Activated CD4-positive, alpha-beta T cell treated with anti-CD3 and anti-CD28 coated beads, Interleukin-2, amount 10 ng/mL, durations not matched to agents 7 days and 5 days (primary cell): ENCODE measurements around the gene E2F3. TPM values are rescaled to one million over a fixed set of nuclear protein-coding genes. Genes with fewer than 3 reads are reported as not detected.

Experiments used
- CTCF ChIA-PET: fragments of 350-600 bp; sonication (Branson Sonifier 250); formaldehyde crosslinking; loops from one replicate; lab custom pipeline; 2021; ENCODE audit warnings: antibody characterized with exemption; lab: Charles Lee
- POLR2A ChIA-PET: fragments of 350-600 bp; sonication (Branson Sonifier 250); formaldehyde crosslinking; loops from one replicate; lab custom pipeline; 2021; ENCODE audit warnings: antibody characterized with exemption; lab: Charles Lee
- DNase-seq: peaks from one replicate; pipeline ENCODE4 v3.0.0-alpha.2; 2020
- H3K27ac Mint-ChIP-seq: one replicate; pipeline ENCODE4 v1.8.0; 2021; ENCODE audit warnings: mild to moderate bottlenecking, moderate library complexity, mixed read lengths
- H3K27me3 Mint-ChIP-seq: one replicate; pipeline ENCODE4 v1.8.0; 2021; ENCODE audit warnings: mixed read lengths
- H3K36me3 Mint-ChIP-seq: one replicate; pipeline ENCODE4 v1.8.0; 2021; ENCODE audit warnings: low read depth, mixed read lengths
- H3K4me1 Mint-ChIP-seq: one replicate; pipeline ENCODE4 v1.8.0; 2021; ENCODE audit warnings: mixed read lengths
- H3K4me3 Mint-ChIP-seq: one replicate; pipeline ENCODE4 v1.8.0; 2021; ENCODE audit warnings: mild to moderate bottlenecking, moderate library complexity, mixed read lengths
- H3K9me3 Mint-ChIP-seq: one replicate; pipeline ENCODE4 v1.8.0; 2021; ENCODE audit warnings: mixed read lengths
- total RNA-seq, 2 experiments: library from RNA; stranded (reverse); gene quantifications; one replicate each; pipeline ENCODE4 v1.2.3, GENCODE V29; 2021

E2F3 gene
- total RNA-seq, 2 experiments from 2014 or later: 30.9 to 33.9 TPM

DNA sequence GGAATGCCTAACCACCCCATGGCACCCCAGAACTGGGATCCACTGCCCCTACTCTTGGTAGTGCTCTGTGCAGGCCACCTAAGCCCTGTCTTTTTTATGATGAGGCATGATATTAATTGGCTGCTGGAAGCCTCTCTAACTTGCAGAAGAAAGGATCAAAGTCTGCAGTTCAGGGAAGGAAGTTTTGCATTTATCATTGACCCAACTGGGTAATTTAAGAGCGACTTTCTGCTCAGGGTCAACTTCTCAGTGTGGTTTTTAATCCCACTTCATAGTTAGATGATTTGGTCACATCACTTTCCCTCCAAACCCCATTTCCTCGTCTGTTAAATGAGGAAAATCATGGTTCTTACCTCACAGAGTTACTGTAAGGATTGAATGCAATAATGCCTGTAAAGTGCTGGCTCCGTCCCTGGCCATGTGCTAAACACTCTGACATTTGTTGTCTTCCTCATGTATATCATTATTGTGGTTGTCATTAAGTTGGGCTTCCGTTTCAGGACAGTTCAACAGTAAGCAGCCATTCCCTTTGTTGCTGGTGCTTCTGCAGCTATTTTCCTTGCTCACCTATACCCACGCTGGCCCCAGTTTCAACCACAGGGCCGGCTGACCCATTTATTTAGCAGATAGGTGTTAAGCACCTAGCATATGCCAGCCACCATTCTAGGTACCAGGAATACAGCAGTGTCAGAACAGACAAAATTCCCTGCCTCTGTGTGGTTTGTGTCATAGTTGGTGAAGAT lies 14.2 kb downstream of the E2F3 start:
- no peak overlapping the region for H3K4me3 Mint-ChIP-seq
- peaks cover 71% of the 10 kb centered on the region for H3K4me1 Mint-ChIP-seq
- DNase-seq: no peak
- ChIA-PET POLR2A (no interaction called here), CTCF (interaction anchor here (1.6 kb wide), 1 partner anchor 12 kb away, joined by 5 read pairs; no protein-coding TSS in a partner anchor)
- H3K36me3 Mint-ChIP-seq: peaks cover 52% of the 10 kb centered on the region
- no peaks in the 10 kb centered on the region for H3K9me3 Mint-ChIP-seq
- no peak overlapping the region for H3K27ac Mint-ChIP-seq
- H3K27me3 Mint-ChIP-seq: no peaks in the 10 kb centered on the region

DNA sequence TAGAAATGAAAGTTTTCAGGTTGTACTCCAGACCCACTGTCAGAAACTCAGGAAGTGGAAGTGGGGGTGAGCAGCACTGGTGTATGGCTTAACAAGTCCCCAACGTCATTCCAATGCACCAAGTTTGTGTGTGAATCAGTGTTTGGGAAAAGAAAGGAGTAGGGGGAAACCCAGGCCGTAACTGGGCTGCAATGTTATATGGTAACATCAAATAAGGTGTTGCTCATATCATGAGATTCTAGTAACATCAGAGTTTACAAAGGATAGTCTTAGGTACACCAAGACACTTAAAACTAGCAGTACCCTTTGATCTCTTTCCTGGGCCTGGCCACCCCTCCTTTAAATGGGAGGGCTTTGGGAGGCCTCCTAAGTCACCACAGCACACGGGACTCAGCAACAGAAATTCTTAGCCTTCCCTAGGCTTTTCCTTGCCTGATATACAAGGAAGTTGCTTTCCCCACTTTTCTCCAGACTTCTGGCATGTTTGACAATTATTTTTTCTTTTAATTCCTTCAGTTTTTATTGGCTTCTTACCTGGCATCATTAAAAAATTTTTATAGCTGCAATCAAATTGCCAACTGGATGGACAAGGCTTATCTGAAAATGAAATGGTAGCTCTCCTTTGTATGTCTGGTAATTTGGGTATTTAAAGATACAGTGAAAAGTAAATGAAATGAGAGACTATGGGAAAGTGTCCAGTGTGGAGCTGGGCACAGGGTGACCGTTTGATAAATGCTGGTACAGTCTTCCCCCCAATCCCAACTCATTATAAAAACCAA lies 15.1 kb downstream of the E2F3 start:
- H3K36me3 Mint-ChIP-seq: peaks cover 52% of the 10 kb centered on the region
- H3K27ac Mint-ChIP-seq: no peak overlapping the region
- no peak for DNase-seq
- H3K9me3 Mint-ChIP-seq: no peaks in the 10 kb centered on the region
- H3K4me3 Mint-ChIP-seq: no peak overlapping the region
- ChIA-PET POLR2A (interaction anchor here (0.9 kb wide), 1 partner anchor 97 kb away, joined by 4 read pairs; no protein-coding TSS in a partner anchor), CTCF (interaction anchor here (3.3 kb wide), 1 partner anchor 12 kb away, joined by 11 read pairs; no protein-coding TSS in a partner anchor)
- H3K4me1 Mint-ChIP-seq: peaks cover 67% of the 10 kb centered on the region
- H3K27me3 Mint-ChIP-seq: no peaks in the 10 kb centered on the region

DNA sequence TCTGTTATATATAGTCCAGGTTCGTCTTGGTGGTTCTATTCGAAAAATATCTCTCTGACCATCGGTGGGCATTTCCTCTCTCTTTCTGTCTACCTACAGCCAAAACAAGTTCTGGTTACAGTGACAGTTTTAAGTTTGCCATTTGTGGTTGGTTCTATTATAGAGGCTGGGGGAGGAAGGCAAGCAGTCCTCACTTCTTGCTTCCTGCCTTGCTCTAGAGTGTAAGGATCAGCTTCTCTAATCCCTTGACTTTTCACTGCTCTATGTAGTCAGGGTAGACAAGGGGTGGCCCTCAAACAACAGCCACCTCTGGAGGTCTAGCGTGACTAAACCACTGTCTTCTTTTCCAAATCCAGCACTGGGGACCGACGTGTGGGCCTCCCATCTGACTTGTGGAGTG lies 16.1 kb downstream of the E2F3 start:
- peaks cover 60% of the 10 kb centered on the region for H3K4me1 Mint-ChIP-seq
- H3K9me3 Mint-ChIP-seq: no peaks in the 10 kb centered on the region
- no peak overlapping the region for H3K4me3 Mint-ChIP-seq
- peaks cover 52% of the 10 kb centered on the region for H3K36me3 Mint-ChIP-seq
- ChIA-PET CTCF (interaction anchor here (0.5 to 3.3 kb wide), 3 partner anchors 10 to 163 kb away, joined by 3 to 11 read pairs (median 3); no protein-coding TSS in a partner anchor), POLR2A (no interaction called here)
- no peak for DNase-seq
- H3K27me3 Mint-ChIP-seq: no peaks in the 10 kb centered on the region
- no peak overlapping the region for H3K27ac Mint-ChIP-seq

DNA sequence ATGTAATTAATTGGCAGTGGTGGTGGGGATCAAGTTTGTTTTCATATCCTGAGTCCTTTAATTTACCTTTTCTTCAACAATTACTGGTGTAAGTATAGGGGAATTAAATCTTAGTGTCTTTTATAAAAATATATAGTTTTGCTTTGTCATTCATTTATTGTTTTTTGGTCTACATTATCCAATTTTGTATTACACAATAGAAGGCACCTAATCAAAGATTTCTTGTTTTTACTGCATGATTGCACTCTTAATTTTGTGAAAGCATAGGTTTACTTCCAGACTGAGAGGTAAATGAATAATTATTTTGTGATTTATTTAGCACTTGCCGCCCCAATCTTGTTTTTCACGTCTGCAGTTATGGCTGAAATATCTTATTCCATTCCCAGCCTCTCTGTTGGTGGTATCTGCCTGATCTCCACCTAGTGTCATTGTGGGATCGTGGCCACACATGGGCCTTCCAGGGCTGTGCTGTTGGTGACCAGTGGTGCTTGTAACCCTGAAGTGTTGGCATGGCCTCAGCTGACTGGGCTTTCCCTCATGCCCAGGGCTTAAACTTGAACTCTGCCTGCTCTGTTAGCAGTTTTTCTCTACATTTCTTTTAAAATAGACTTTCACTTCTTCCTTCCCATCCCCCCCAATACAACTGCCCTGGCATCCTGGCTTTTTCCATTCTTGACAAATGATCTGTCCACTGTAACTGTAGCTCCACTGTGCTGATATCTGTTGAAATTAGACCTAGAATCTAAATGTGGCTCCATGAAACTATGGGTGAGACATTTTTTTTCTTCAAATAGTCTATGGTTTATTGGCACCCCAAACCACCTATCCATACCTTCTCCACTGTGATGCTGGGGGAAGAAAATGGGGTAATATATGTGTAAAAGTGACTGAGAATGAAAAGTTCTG lies 24.8 kb downstream of the E2F3 start:
- Mint-ChIP-seq H3K27me3 (no peaks in the 10 kb centered on the region), H3K4me1 (peaks cover 28% of the 10 kb centered on the region), H3K9me3 (peaks cover 2% of the 10 kb centered on the region), H3K4me3 (no peak overlapping the region), H3K36me3 (peaks cover 57% of the 10 kb centered on the region), H3K27ac (no peak overlapping the region)
- no peak for DNase-seq
- ChIA-PET CTCF (no interaction called here), POLR2A (no interaction called here)

DNA sequence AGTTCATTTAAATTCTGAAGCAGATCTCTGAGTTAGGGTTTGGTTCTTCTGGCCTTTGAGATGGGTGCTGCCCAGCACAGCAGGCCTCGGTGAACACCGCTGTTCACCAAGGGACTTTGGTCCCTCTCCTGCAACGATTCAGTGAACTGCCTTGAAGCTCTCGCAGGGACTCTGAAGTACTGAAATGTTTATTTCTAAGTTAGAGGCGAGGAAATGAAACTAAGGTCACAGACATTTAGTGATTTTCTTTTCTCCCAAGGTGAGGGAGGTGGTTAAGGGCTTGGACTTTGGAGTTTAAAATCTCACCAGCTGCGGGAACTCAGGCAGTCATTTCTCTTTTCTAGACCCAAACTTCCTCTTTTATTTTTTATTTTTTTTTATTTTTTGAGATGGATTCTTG lies 26.2 kb downstream of the E2F3 start:
- Mint-ChIP-seq H3K4me1 (peaks cover 30% of the 10 kb centered on the region), H3K4me3 (no peak overlapping the region), H3K9me3 (peaks cover 7% of the 10 kb centered on the region), H3K36me3 (peaks cover 60% of the 10 kb centered on the region), H3K27ac (no peak overlapping the region), H3K27me3 (no peaks in the 10 kb centered on the region)
- DNase-seq: no peak
- ChIA-PET POLR2A (no interaction called here), CTCF (interaction anchor here (1.3 kb wide), 1 partner anchor 10 kb away, joined by 4 read pairs; no protein-coding TSS in a partner anchor)

DNA sequence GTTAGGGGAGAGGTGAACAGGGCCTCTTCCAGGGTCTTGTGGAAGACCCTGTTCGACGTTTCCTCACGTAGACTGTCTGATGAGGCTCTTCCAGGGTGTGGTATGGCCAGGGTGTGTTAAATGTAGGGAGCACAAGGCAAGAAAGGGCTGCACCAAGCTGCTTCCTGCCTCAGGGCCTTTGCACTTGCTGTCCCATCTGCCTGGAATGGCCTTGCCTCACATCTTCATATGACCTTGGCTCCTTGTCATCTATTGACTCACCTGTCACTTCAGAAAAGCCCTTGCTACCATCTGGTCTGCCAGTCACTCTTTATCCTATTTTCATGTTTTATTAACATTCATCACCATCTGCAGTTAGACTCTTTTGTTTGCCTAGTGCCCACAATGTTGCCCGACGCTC lies 31.0 kb downstream of the E2F3 start:
- H3K36me3 Mint-ChIP-seq: peaks cover 66% of the 10 kb centered on the region
- POLR2A ChIA-PET: no interaction called here
- DNase-seq: no peak
- no peaks in the 10 kb centered on the region for H3K27me3 Mint-ChIP-seq
- no peak overlapping the region for H3K4me3 Mint-ChIP-seq
- no peak overlapping the region for H3K27ac Mint-ChIP-seq
- H3K9me3 Mint-ChIP-seq: peaks cover 7% of the 10 kb centered on the region
- H3K4me1 Mint-ChIP-seq: peaks cover 9% of the 10 kb centered on the region
- CTCF ChIA-PET: no interaction called here

GRCh38 chr6:20433321-20433720 lies 31.6 kb downstream of the E2F3 start:
- peaks cover 66% of the 10 kb centered on the region for H3K36me3 Mint-ChIP-seq
- H3K4me3 Mint-ChIP-seq: no peak overlapping the region
- ChIA-PET CTCF (no interaction called here), POLR2A (no interaction called here)
- H3K27ac Mint-ChIP-seq: no peak overlapping the region
- H3K9me3 Mint-ChIP-seq: peaks cover 8% of the 10 kb centered on the region
- H3K27me3 Mint-ChIP-seq: no peaks in the 10 kb centered on the region
- DNase-seq: no peak
- peaks cover 7% of the 10 kb centered on the region for H3K4me1 Mint-ChIP-seq

DNA sequence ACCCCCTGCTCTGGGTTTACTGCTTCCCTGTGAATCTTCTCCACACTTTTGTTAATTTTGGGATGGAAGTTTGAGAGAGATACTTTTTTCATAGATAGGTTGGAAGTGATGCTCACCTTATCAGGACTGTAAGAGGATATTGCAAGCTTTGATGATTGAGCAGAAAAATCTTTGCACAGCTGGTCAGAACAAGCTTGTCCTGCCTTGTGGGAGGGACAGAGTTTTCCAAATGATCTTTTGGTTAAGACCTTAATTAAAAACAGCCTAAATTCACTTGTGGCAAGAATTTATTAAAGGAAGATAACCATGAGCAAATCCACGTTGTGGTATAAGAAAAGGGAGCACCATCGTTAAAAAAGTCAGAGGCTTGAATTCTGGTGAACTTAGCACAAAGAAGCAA lies 32.2 kb downstream of the E2F3 start:
- Mint-ChIP-seq H3K9me3 (peaks cover 9% of the 10 kb centered on the region), H3K4me1 (peaks cover 5% of the 10 kb centered on the region), H3K4me3 (no peak overlapping the region), H3K27ac (no peak overlapping the region), H3K36me3 (peaks cover 70% of the 10 kb centered on the region), H3K27me3 (no peaks in the 10 kb centered on the region)
- CTCF ChIA-PET: interaction anchor here (0.8 kb wide), 1 partner anchor 53 kb away, joined by 3 read pairs; no protein-coding TSS in a partner anchor
- DNase-seq: no peak
- POLR2A ChIA-PET: no interaction called here

GRCh38 chr6:20434766-20435165 lies 33.1 kb downstream of the E2F3 start:
- Mint-ChIP-seq H3K4me3 (no peak overlapping the region), H3K4me1 (peaks cover 5% of the 10 kb centered on the region), H3K27me3 (no peaks in the 10 kb centered on the region), H3K27ac (no peak overlapping the region), H3K36me3 (peaks cover 75% of the 10 kb centered on the region), H3K9me3 (peaks cover 9% of the 10 kb centered on the region)
- no peak for DNase-seq
- CTCF ChIA-PET: interaction anchor here (0.8 to 1.4 kb wide), 3 partner anchors 9 to 92 kb away, joined by 3 to 4 read pairs (median 3); no protein-coding TSS in a partner anchor
- POLR2A ChIA-PET: no interaction called here

- POLR2A ChIA-PET: no interaction called here
- peaks cover 11% of the 10 kb centered on the region for H3K9me3 Mint-ChIP-seq
- H3K4me3 Mint-ChIP-seq: no peak overlapping the region
- H3K36me3 Mint-ChIP-seq: peaks cover 75% of the 10 kb centered on the region
- no peaks in the 10 kb centered on the region for H3K27me3 Mint-ChIP-seq
- peaks cover 5% of the 10 kb centered on the region for H3K4me1 Mint-ChIP-seq
- H3K27ac Mint-ChIP-seq: no peak overlapping the region
- no peak for DNase-seq
- CTCF ChIA-PET: interaction anchor here (0.9 to 1.1 kb wide), 2 partner anchors 13 to 23 kb away, joined by 3 to 4 read pairs; no protein-coding TSS in a partner anchor
Measured at GRCh38 chr6:20436719-20437118, 35.0 kb downstream of the E2F3 start.

DNA sequence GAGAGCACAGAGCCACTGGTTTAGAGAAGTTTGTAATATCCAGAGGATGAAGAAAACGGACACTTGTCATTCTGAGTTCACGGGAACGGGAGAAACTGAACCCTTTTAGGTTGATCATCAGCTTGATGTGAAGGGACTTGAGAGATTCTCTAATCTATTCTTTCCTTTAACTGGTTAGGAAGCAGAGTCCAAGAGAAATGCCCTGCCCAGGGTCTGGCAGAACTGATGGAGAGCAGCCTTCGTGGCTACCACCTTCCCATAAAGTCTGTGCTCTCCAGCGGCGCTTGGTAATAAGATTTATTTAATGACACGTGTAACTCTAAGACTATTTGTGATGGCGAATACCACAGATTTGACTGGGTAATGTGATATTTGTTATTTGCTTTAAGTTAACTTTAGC lies 36.0 kb downstream of the E2F3 start:
- no peaks in the 10 kb centered on the region for H3K27me3 Mint-ChIP-seq
- peaks cover 6% of the 10 kb centered on the region for H3K9me3 Mint-ChIP-seq
- POLR2A ChIA-PET: no interaction called here
- H3K4me1 Mint-ChIP-seq: peaks cover 7% of the 10 kb centered on the region
- no peak overlapping the region for H3K27ac Mint-ChIP-seq
- no peak overlapping the region for H3K4me3 Mint-ChIP-seq
- DNase-seq: no peak
- CTCF ChIA-PET: interaction anchor here (0.9 to 1.9 kb wide), 3 partner anchors 9 to 24 kb away, joined by 3 to 4 read pairs (median 4); no protein-coding TSS in a partner anchor
- peaks cover 75% of the 10 kb centered on the region for H3K36me3 Mint-ChIP-seq

DNA sequence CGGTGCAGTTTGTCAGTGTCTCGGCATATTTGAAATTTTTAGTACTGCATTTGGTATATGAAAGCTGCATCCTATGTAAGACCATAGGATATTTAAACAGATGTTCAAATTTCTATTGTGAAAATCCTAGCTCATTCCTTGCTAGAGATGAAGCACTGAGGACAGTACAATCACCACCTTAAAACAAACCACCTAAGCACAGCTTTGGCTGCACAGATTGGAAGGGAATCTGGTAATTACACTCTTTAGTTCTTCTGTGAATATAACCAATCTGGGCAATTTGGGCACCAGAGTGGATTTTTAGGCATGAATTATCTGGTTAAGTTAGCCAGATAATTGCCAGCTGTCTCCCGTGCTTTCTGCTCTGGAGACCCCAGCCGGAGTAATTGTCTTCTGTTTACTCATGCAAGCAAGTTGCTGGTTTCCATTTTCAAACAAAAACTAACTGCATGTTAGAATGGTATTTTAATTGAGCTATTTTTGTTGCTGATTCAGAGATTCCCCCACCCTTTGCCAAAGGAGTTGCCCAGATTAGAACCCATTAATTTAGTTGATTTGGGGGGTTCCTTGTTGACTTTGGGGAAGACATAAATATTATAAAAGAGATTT lies 36.9 kb downstream of the E2F3 start:
- no peak overlapping the region for H3K27ac Mint-ChIP-seq
- DNase-seq: no peak
- H3K36me3 Mint-ChIP-seq: peaks cover 75% of the 10 kb centered on the region
- peaks cover 6% of the 10 kb centered on the region for H3K9me3 Mint-ChIP-seq
- no peak overlapping the region for H3K4me3 Mint-ChIP-seq
- no peaks in the 10 kb centered on the region for H3K27me3 Mint-ChIP-seq
- ChIA-PET POLR2A (no interaction called here), CTCF (interaction anchor here (0.8 to 1.9 kb wide), 3 partner anchors 10 to 163 kb away, joined by 3 to 4 read pairs (median 3); no protein-coding TSS in a partner anchor)
- peaks cover 9% of the 10 kb centered on the region for H3K4me1 Mint-ChIP-seq
